Measurements from ENCODE around the gene ZNF492.
A peak's percentile ranks its signal among the peaks of the same experiment; 100 is the strongest.
"Not testable (repeated sequence)": the region's sequence is repeated elsewhere in the genome, so short reads cannot be mapped to it uniquely, and the experiment has no call there.

The ZNF492 gene

DNA sequence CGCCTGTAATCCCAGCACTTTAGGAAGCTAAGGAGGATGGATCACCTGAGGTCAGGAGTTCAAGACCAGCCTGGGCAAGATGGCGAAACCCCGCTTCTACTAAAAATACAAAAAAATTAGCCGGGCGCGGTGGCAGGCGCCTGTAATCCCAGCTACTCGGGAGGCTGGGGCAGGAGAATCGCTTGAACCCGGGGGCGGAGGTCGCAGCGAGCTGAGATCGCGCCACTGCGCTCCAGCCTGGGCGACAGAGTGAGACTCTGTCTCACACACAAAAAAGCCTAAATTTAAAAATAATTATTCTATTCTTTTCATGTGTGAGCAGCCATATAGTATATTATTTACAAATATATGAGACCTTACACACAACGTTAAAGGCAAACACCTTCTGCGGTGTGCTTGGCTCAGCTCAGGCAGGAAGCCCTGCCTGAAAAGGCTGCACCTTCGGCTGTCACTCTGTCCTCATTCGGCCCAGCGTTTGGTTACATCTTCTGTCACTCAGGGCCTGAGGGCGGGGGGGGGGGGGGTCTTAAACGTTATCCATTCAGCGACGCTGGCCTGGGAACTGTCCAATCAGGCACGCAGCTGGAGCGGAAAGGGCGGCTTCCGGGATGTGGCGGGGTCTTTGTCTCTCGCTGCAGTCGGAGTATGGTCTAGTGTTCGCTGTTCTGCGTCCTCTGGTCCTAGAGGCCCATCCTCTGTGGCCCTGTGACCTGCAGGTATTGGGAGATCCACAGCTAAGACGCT lies at the start of gene ZNF492:
Gene ZNF492, plus strand, starts transcription at position 619 of the 744 bp plus-strand sequence. CDS start 19,076 bp downstream, outside the sequence.
- in situ Hi-C loops (cut with MboI; ENCODE audit: low sequenced_read_pairs, unreplicated experiment): not testable (repeated sequence)
- peak; percentile 45 for DNase-seq (ENCODE audit: low spot score)

DNA sequence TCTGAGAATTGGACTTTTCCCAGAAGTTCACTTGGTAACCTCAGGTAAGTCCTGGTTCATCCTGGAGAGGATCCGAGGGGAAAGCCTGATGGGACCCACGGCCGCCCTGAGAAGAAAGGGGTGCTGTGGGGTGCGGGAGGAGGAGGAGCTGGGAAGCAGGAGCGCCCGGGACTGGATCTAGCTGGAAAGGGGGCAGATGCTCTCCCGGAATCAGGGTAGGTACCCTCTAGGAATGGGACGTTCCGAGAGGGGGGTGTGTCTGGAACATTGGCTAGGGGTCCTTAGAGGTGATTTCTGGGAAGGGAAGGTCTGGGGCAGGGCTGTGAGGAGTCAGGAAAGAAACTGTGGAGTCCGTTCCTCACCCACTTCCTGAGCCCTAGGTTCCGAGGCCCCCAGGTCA lies 38.7 kb upstream of the ZNF492 start:
- no peak for DNase-seq (ENCODE audit: low spot score)
- TF ChIP-seq, protein P1, sequence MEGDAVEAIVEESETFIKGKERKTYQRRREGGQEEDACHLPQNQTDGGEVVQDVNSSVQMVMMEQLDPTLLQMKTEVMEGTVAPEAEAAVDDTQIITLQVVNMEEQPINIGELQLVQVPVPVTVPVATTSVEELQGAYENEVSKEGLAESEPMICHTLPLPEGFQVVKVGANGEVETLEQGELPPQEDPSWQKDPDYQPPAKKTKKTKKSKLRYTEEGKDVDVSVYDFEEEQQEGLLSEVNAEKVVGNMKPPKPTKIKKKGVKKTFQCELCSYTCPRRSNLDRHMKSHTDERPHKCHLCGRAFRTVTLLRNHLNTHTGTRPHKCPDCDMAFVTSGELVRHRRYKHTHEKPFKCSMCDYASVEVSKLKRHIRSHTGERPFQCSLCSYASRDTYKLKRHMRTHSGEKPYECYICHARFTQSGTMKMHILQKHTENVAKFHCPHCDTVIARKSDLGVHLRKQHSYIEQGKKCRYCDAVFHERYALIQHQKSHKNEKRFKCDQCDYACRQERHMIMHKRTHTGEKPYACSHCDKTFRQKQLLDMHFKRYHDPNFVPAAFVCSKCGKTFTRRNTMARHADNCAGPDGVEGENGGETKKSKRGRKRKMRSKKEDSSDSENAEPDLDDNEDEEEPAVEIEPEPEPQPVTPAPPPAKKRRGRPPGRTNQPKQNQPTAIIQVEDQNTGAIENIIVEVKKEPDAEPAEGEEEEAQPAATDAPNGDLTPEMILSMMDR (IDR thresholded peaks at IDR 0.05; ENCODE audit: borderline replicate concordance, control extremely low read depth, extremely low read depth, insufficient read depth, missing control alignments): no peak
- in situ Hi-C loops (cut with MboI; ENCODE audit: low sequenced_read_pairs, unreplicated experiment): no loop called here

GRCh38 chr19:22595918-22596341 lies 38.2 kb upstream of the ZNF492 start:
- TF ChIP-seq, protein P1 (IDR thresholded peaks at IDR 0.05; ENCODE audit: borderline replicate concordance, control extremely low read depth, extremely low read depth, insufficient read depth, missing control alignments): no peak
- in situ Hi-C loops (cut with MboI; ENCODE audit: low sequenced_read_pairs, unreplicated experiment): no loop called here
- DNase-seq (ENCODE audit: low spot score): no peak

DNA sequence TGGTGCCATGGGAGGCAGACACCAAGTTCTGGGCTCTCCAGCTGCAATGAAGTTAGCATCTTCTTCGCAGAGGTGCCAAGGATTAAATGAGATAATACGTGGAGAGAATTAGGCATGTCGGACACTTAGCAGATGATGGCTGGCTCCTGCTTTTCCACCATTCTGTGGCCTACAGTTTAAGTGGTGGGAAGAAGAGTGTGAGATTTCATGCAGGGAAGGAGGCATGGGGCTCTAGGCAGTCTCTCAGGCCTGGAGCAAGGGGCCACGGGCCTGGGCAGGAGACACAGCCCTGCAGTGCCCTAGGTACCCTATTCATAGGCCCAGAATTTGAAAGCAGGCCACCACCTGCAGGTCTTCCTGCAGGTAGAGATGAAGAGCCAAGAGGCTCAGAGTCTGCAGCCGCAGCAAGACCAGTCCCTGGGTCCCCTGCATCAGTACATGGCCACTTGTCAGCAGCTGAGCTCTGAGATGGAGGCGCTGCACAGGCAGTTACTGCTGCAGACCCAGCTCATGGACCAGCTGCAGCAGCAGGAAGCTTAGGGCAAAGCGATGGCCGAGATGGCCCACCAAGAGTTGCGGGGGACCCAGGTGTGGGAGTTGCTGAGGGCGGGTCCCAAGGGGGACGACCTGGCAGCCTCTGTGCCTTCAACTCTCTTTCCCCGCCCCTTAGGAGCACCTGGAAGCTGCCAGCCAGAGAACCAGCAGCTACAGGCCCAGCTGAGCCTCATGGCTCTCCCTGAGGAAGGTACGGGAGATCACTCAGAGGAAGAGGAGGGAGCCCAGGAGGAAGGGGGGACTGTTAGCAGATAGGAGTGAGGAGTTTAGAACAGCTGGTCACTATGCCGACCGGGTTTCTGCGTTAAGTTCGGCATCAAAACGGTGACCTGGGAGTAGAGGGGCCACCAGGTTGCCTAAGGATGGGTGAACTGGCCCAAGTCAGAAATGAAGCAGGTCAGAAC lies 33.2 kb upstream of the ZNF492 start:
- in situ Hi-C loops (cut with MboI; ENCODE audit: low sequenced_read_pairs, unreplicated experiment): no loop called here
- TF ChIP-seq, protein P1 (IDR thresholded peaks at IDR 0.05; ENCODE audit: borderline replicate concordance, control extremely low read depth, extremely low read depth, insufficient read depth, missing control alignments): no peak
- DNase-seq (ENCODE audit: low spot score): no peak

DNA sequence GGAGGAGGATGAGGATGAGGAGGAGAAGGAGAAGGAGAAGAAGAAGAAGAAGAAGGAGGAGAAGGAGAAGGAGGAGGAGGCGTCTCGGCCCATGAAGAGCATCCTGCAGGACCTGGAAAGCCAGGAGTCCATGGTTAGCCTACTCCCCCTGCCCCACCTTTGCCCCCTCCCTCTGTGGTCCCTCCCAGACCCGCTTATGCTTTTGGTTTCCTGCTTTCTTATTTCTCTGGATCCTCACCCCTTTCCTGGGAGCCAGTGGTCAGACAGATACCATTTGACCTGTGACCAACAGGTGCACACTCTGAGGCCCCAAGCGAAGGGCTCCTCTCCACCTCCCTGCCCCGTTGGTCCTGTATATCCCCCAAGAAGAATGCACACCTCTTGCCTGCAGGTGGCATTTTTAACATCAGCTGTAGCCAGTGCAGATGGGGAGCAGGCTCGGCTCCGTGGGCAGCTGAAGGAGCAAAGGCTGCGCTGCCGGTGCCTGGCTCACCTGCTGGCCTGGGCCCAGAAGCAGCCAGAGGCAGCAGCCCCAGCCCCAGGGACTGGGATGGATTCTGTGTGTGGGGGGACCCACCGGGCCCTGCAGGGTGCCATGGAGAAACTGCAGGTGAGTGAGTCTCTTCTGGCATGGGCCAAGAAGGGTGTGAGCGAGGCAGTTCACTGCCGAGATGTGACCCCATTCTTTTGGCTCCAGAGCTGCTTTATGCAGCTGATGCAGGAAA lies 32.1 kb upstream of the ZNF492 start:
- no peak for DNase-seq (ENCODE audit: low spot score)
- in situ Hi-C loops (cut with MboI; ENCODE audit: low sequenced_read_pairs, unreplicated experiment): no loop called here
- TF ChIP-seq, protein P1 (IDR thresholded peaks at IDR 0.05; ENCODE audit: borderline replicate concordance, control extremely low read depth, extremely low read depth, insufficient read depth, missing control alignments): no peak

DNA sequence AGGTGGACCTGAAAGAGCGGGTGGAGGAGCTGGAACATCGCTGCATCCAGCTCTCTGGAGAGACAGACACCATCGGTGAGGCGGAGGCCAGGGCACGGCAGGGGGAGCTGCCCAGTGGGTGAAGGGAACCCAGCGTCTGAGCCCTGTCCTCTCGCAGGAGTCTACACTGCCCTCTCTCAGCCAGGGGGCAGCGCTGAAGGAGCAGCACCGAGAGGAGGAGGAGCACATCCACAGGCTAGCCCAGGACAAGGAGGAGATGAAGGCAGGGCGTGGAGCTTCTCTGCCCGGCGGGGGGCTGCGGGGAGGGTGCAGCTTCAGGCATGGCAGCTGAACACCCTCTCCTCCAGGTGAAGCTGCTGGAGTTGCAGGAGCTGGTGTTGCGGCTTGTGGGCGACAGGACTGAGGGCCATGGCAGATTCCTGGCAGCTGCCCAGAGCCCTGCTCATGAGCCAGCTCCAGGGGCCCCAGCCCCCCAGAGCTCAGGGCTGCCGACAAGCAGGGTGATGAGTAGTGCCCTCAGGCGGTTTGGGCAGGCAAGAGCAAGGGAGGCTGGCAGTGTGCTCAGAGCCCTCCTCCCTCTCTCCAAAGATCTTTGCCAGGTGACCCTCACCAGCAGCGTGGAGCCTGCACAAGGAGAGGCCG lies 31.4 kb upstream of the ZNF492 start:
- DNase-seq (ENCODE audit: low spot score): no peak
- TF ChIP-seq, protein P1 (IDR thresholded peaks at IDR 0.05; ENCODE audit: borderline replicate concordance, control extremely low read depth, extremely low read depth, insufficient read depth, missing control alignments): no peak
- in situ Hi-C loops (cut with MboI; ENCODE audit: low sequenced_read_pairs, unreplicated experiment): no loop called here

Measured in GM13976 (cell line).